GM23338 (cell line): ENCODE measurements around the gene JPH3. TPM values are rescaled to one million over a fixed set of nuclear protein-coding genes. Genes with fewer than 3 reads are reported as not detected.

Experiments
- ATAC-seq: fragments of 200-7000 bp; cut with Tn5 transposase; 3 replicates; pipeline ENCODE4 v1.9.1; 2020
- DNase-seq: peaks from one replicate; pipeline ENCODE4 v3.0.0-alpha.2; 2015; ENCODE audit warnings: low spot score
- H2AFZ ChIP-seq: fragments of 200-600 bp; sonication (generic); 2 replicates; pipeline ENCODE4 v1.8.0; 2016; ENCODE audit warnings: antibody characterized with exemption, mild to moderate bottlenecking, moderate library complexity
- H3F3A ChIP-seq: fragments of 200-600 bp; sonication (generic); replicated peaks from 2 replicates; pipeline ENCODE4 v1.8.0; 2017; ENCODE audit warnings: antibody characterized with exemption, mixed run types, low read depth
- H3K27ac ChIP-seq: fragments of 200-600 bp; sonication (generic); 2 replicates; pipeline ENCODE4 v1.6.1; 2016; ENCODE audit warnings: low read depth
- H3K27me3 ChIP-seq: fragments of 200-600 bp; sonication (generic); 2 replicates; pipeline ENCODE4 v1.8.0; 2016; ENCODE audit warnings: mild to moderate bottlenecking, mixed run types, moderate library complexity; ENCODE audit not compliant: insufficient read depth
- H3K36me3 ChIP-seq: fragments of 200-600 bp; sonication (generic); 2 replicates; pipeline ENCODE4 v1.8.0; 2016; ENCODE audit warnings: mild to moderate bottlenecking; ENCODE audit not compliant: insufficient read depth
- H3K4me1 ChIP-seq: fragments of 200-600 bp; sonication (generic); 2 replicates; pipeline ENCODE4 v1.8.0; 2016; ENCODE audit warnings: mild to moderate bottlenecking, moderate library complexity; ENCODE audit not compliant: insufficient read depth
- H3K4me2 ChIP-seq: fragments of 200-600 bp; sonication (generic); 2 replicates; pipeline ENCODE4 v1.7.1; 2017; ENCODE audit warnings: mixed run types
- H3K4me3 ChIP-seq: fragments of 200-600 bp; sonication (generic); 2 replicates; pipeline ENCODE4 v1.6.1; 2016; ENCODE audit warnings: mixed run types
- H3K79me2 ChIP-seq: fragments of 200-600 bp; sonication (generic); replicated peaks from 2 replicates; pipeline ENCODE4 v1.8.0; 2017; ENCODE audit warnings: mild to moderate bottlenecking; ENCODE audit not compliant: insufficient read depth
- H3K9me2 ChIP-seq: fragments of 200-600 bp; sonication (generic); 2 replicates; pipeline ENCODE4 v1.8.0; 2017; ENCODE audit not compliant: insufficient read depth
- H4K20me1 ChIP-seq: fragments of 200-600 bp; sonication (generic); replicated peaks from 2 replicates; pipeline ENCODE4 v1.8.0; 2017; ENCODE audit warnings: mild to moderate bottlenecking; ENCODE audit not compliant: insufficient read depth
- H3K27ac Mint-ChIP-seq: 2 replicates; pipeline ENCODE4 v1.8.0; 2020; ENCODE audit warnings: inconsistent platforms, mild to moderate bottlenecking, moderate library complexity, mixed read lengths
- H3K27me3 Mint-ChIP-seq: 3 replicates; pipeline ENCODE4 v1.8.0; 2022; ENCODE audit warnings: low read depth, mild to moderate bottlenecking, moderate library complexity, mixed read lengths, inconsistent platforms; ENCODE audit not compliant: insufficient read depth, poor library complexity
- H3K36me3 Mint-ChIP-seq: 3 replicates; pipeline ENCODE4 v1.8.0; 2021; ENCODE audit warnings: low read depth, mild to moderate bottlenecking, inconsistent platforms, moderate library complexity, mixed read lengths
- H3K4me1 Mint-ChIP-seq: 3 replicates; pipeline ENCODE4 v1.8.0; 2020; ENCODE audit warnings: mild to moderate bottlenecking, inconsistent platforms, mixed read lengths
- H3K4me3 Mint-ChIP-seq: 3 replicates; pipeline ENCODE4 v1.8.0; 2021; ENCODE audit warnings: moderate library complexity, mild to moderate bottlenecking, inconsistent platforms, mixed read lengths
- H3K9me3 Mint-ChIP-seq: 3 replicates; pipeline ENCODE4 v1.8.0; 2020; ENCODE audit warnings: moderate library complexity, mild to moderate bottlenecking, inconsistent platforms, mixed read lengths
- CREB1 ChIP-seq: fragments of 250-450 bp; sonication (Bioruptor Pico); IDR thresholded peaks from 2 replicates; pipeline ENCODE4 v1.5.0; 2020; ENCODE audit warnings: low read depth, mild to moderate bottlenecking, moderate library complexity
- EZH2 ChIP-seq: fragments of 200-600 bp; sonication (generic); IDR thresholded peaks from one replicate; pipeline ENCODE4 v1.8.0; 2017; ENCODE audit warnings: antibody characterized with exemption, mild to moderate bottlenecking, low read depth; ENCODE audit not compliant: unreplicated experiment
- EZH2phosphoT487 ChIP-seq: fragments of 200-600 bp; sonication (generic); IDR thresholded peaks from one replicate; pipeline ENCODE4 v1.8.1; 2018; ENCODE audit warnings: antibody characterized with exemption; ENCODE audit not compliant: unreplicated experiment
- JUNB ChIP-seq: IDR thresholded peaks from one replicate; pipeline ENCODE4 v1.6.1; 2016; ENCODE audit warnings: antibody characterized with exemption; ENCODE audit not compliant: unreplicated experiment
- POLR2AphosphoS5 ChIP-seq: IDR thresholded peaks from 2 replicates; pipeline ENCODE4 v1.6.1; 2016; ENCODE audit warnings: antibody characterized with exemption, low read depth
- STAT1 ChIP-seq: IDR thresholded peaks from one replicate; pipeline ENCODE4 v1.6.1; 2016; ENCODE audit warnings: antibody characterized with exemption; ENCODE audit not compliant: unreplicated experiment
- ZNF114 ChIP-seq: fragments of 250-450 bp; sonication (Bioruptor Pico); IDR thresholded peaks from 2 replicates; pipeline ENCODE4 v1.5.0; 2020; ENCODE audit warnings: mild to moderate bottlenecking, moderate library complexity
- ZNF331 ChIP-seq: fragments of 250-450 bp; sonication (Bioruptor Pico); IDR thresholded peaks from 2 replicates; pipeline ENCODE4 v1.5.0; 2020; ENCODE audit warnings: low read depth, mild to moderate bottlenecking, moderate library complexity
- ZNF462 ChIP-seq: fragments of 250-450 bp; sonication (Bioruptor Pico); IDR thresholded peaks from 2 replicates; pipeline ENCODE4 v1.5.0; 2020; ENCODE audit warnings: mild to moderate bottlenecking, moderate library complexity
- polyA plus RNA-seq: library from polyadenylated mRNA; unstranded; fragments of >200 nt; fragmentation: Nextera tagmentation; extraction: Ambion mirVana; gene quantifications from 2 replicates; pipeline ENCODE4 v1.2.1, GENCODE V29; 2016
- total RNA-seq: library from RNA; depleted of rRNA; stranded (reverse); fragments of >200 nt; shearing (Covaris generic); gene quantifications from 2 replicates; pipeline ENCODE4 v1.2.3, GENCODE V29; 2014
- TF ChIP-seq, protein P1 (sequence below), 2 experiments: fragments of 200-600 bp in 1 of 2; sonication (generic) in 1 of 2; conservative IDR thresholded peaks; 2 replicates each; pipeline versions ENCODE4 v1.5.1 to v1.6.1; 2016 to 2017; ENCODE audit warnings: antibody characterized with exemption in 2 of 2, low read depth in 2 of 2, mild to moderate bottlenecking in 2 of 2, moderate library complexity in 1 of 2
- TF ChIP-seq, protein P2 (sequence below): IDR thresholded peaks from one replicate; pipeline ENCODE4 v1.6.1; 2018; ENCODE audit warnings: antibody characterized with exemption; ENCODE audit not compliant: unreplicated experiment
- TF ChIP-seq, protein P3 (sequence below): IDR thresholded peaks from 2 replicates; pipeline ENCODE4 v1.6.1; 2016; ENCODE audit warnings: antibody characterized with exemption

Gene JPH3
- total and polyA plus RNA-seq, 2 experiments from 2014 or later = 8.4 to 38.3 TPM

DNA sequence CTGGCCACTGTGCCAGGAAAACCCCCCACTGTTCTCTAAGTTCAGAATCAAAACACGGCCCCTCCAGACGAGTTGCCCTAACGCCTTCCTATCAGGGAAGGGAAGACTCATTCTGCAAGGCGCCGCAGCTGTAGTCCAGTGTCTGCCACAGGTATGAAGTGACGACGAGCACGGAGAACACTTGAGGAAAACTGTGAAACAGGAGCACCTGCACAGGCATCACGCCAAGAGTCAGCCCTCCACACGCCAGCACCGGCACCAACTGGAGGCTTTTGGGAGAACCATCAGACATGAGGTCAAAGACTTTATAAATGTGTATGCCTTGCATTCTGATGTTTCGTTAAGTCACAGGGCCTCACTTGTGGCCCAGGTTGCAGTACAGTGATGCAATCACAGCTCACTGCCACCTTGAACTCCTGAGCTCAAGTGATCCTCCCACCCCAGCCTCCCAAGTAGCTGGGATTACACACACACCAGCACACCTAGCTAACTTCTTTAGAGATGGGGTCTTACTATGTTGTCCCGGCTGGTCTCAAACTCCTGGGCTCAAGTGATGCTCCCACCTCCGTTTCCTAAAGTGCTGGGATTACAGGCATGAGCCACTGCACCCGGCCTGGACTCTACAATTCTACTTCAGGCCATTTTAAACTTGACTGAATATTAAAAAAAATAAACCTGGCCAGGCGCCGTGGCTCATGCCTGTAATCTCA lies 140.6 kb downstream of the JPH3 start:
- ATAC-seq (no peak), DNase-seq (no peak)
- Histone ChIP-seq H3K4me2 (no peak overlapping the region), H3K79me2 (peaks cover 76% of the 10 kb centered on the region), H3K27me3 (no peaks in the 10 kb centered on the region), H3K36me3 (peaks cover 20% of the 10 kb centered on the region), H3K4me3 (no peak overlapping the region), H3K27ac (no peak overlapping the region), H2AFZ (no peak overlapping the region), H4K20me1 (peaks cover 32% of the 10 kb centered on the region), H3K4me1 (no peaks in the 10 kb centered on the region), H3K9me2 (no peaks in the 10 kb centered on the region), H3F3A (no peaks in the 10 kb centered on the region)
- H3K4me3 Mint-ChIP-seq = no peak overlapping the region
- H3K9me3 Mint-ChIP-seq = 0 out of 3 replicates have a peak, but pooled peaks cover 3% of the 10 kb centered on the region
- no peaks in the 10 kb centered on the region for H3K4me1 Mint-ChIP-seq
- peaks cover 65% of the 10 kb centered on the region for H3K36me3 Mint-ChIP-seq
- H3K27me3 Mint-ChIP-seq = no peaks in the 10 kb centered on the region
- H3K27ac Mint-ChIP-seq = no peak overlapping the region
- TF ChIP-seq ZNF114 (CRISPR knock-in tag) = no peak
- TF ChIP-seq ZNF462 (CRISPR knock-in tag) = no peak
- no peak for TF ChIP-seq STAT1
- no peak for TF ChIP-seq EZH2
- TF ChIP-seq, protein P1, sequence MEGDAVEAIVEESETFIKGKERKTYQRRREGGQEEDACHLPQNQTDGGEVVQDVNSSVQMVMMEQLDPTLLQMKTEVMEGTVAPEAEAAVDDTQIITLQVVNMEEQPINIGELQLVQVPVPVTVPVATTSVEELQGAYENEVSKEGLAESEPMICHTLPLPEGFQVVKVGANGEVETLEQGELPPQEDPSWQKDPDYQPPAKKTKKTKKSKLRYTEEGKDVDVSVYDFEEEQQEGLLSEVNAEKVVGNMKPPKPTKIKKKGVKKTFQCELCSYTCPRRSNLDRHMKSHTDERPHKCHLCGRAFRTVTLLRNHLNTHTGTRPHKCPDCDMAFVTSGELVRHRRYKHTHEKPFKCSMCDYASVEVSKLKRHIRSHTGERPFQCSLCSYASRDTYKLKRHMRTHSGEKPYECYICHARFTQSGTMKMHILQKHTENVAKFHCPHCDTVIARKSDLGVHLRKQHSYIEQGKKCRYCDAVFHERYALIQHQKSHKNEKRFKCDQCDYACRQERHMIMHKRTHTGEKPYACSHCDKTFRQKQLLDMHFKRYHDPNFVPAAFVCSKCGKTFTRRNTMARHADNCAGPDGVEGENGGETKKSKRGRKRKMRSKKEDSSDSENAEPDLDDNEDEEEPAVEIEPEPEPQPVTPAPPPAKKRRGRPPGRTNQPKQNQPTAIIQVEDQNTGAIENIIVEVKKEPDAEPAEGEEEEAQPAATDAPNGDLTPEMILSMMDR (conservative IDR thresholded peaks at IDR 0.05; ENCODE audit: low read depth in 2 of 2) = no peak
- TF ChIP-seq, protein P2, sequence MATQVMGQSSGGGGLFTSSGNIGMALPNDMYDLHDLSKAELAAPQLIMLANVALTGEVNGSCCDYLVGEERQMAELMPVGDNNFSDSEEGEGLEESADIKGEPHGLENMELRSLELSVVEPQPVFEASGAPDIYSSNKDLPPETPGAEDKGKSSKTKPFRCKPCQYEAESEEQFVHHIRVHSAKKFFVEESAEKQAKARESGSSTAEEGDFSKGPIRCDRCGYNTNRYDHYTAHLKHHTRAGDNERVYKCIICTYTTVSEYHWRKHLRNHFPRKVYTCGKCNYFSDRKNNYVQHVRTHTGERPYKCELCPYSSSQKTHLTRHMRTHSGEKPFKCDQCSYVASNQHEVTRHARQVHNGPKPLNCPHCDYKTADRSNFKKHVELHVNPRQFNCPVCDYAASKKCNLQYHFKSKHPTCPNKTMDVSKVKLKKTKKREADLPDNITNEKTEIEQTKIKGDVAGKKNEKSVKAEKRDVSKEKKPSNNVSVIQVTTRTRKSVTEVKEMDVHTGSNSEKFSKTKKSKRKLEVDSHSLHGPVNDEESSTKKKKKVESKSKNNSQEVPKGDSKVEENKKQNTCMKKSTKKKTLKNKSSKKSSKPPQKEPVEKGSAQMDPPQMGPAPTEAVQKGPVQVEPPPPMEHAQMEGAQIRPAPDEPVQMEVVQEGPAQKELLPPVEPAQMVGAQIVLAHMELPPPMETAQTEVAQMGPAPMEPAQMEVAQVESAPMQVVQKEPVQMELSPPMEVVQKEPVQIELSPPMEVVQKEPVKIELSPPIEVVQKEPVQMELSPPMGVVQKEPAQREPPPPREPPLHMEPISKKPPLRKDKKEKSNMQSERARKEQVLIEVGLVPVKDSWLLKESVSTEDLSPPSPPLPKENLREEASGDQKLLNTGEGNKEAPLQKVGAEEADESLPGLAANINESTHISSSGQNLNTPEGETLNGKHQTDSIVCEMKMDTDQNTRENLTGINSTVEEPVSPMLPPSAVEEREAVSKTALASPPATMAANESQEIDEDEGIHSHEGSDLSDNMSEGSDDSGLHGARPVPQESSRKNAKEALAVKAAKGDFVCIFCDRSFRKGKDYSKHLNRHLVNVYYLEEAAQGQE = no peak
- TF ChIP-seq JUNB = no peak
- no peak for TF ChIP-seq CREB1 (CRISPR knock-in tag)
- TF ChIP-seq ZNF331 (CRISPR knock-in tag) = no peak
- TF ChIP-seq EZH2phosphoT487 = no peak
- no peak for TF ChIP-seq POLR2AphosphoS5
- TF ChIP-seq, protein P3, sequence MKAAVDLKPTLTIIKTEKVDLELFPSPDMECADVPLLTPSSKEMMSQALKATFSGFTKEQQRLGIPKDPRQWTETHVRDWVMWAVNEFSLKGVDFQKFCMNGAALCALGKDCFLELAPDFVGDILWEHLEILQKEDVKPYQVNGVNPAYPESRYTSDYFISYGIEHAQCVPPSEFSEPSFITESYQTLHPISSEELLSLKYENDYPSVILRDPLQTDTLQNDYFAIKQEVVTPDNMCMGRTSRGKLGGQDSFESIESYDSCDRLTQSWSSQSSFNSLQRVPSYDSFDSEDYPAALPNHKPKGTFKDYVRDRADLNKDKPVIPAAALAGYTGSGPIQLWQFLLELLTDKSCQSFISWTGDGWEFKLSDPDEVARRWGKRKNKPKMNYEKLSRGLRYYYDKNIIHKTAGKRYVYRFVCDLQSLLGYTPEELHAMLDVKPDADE = no peak
